NCI-H2107 treated with DMSO at 0.1 percent for 48 hours (cell line): ENCODE results near the gene DNAH2.
A peak's percentile ranks its signal among the peaks of the same experiment; 100 is the strongest.

Source experiments
- DNase-seq: peaks from one replicate; lab custom pipeline; 2025; ENCODE audit not compliant: unreplicated experiment; lab: John Stamatoyannopoulos, UW

Gene DNAH2

GRCh38 chr17:7818026-7818425, 100.5 kb downstream of the DNAH2 start:
- no peak for DNase-seq

GRCh38 chr17:7818746-7819645, 101.5 kb downstream of the DNAH2 start:
- DNase-seq, result no peak

- no peak for DNase-seq
Measured at GRCh38 chr17:7820231-7820630, 102.7 kb downstream of the DNAH2 start.

GRCh38 chr17:7822126-7822525, 104.6 kb downstream of the DNAH2 start:
- DNase-seq, result no peak

- no peak for DNase-seq
Measured at GRCh38 chr17:7823581-7824001, 106.0 kb downstream of the DNAH2 start.

GRCh38 chr17:7824021-7824924, 106.7 kb downstream of the DNAH2 start:
- no peak for DNase-seq

GRCh38 chr17:7825206-7825990, 107.9 kb downstream of the DNAH2 start:
- DNase-seq, result no peak

GRCh38 chr17:7830616-7831015, 113.1 kb downstream of the DNAH2 start:
- DNase-seq, result no peak

GRCh38 chr17:7831233-7831632, 113.7 kb downstream of the DNAH2 start:
- DNase-seq, result no peak

- DNase-seq, result no peak
Measured at GRCh38 chr17:7832431-7832830, 114.9 kb downstream of the DNAH2 start.

GRCh38 chr17:7833011-7833794, 115.7 kb downstream of the DNAH2 start:
- no peak for DNase-seq

- peak; percentile 43 for DNase-seq
Measured at GRCh38 chr17:7833795-7834541, 116.4 kb downstream of the DNAH2 start, which contains the start of gene KDM6B. Gene KDM6B (plus strand): TSS chr17:7834217. CDS start chr17:7845555, 11,338 bp downstream.

GRCh38 chr17:7834542-7834956, 117.0 kb downstream of the DNAH2 start:
- DNase-seq, result no peak

- peak; percentile 79 for DNase-seq
Measured at GRCh38 chr17:7834957-7835813, 117.6 kb downstream of the DNAH2 start.

GRCh38 chr17:7835814-7836595, 118.5 kb downstream of the DNAH2 start:
- peak; percentile 39 for DNase-seq

GRCh38 chr17:7836596-7837407, 119.3 kb downstream of the DNAH2 start:
- peak; percentile 86 for DNase-seq
